NCI-H2196 (cell line): ENCODE measurements around the gene CRTC3.
"Not testable (repeated sequence)": the region's sequence is repeated elsewhere in the genome, so short reads cannot be mapped to it uniquely, and the experiment has no call there.

Source experiments
- DNase-seq: peaks from one replicate; lab custom pipeline; 2025; ENCODE audit not compliant: unreplicated experiment; lab: John Stamatoyannopoulos, UW

The CRTC3 gene

GRCh38 chr15:90645873-90646575 lies 116.3 kb downstream of the CRTC3 start:
- no peak for DNase-seq

- DNase-seq, result no peak
These were observed 117.1 kb downstream of the CRTC3 start for GRCh38 chr15:90646662-90647305.

GRCh38 chr15:90647326-90647725 lies 117.6 kb downstream of the CRTC3 start:
- DNase-seq, result no peak

GRCh38 chr15:90648137-90649070 lies 118.7 kb downstream of the CRTC3 start:
- DNase-seq, result peak; percentile 62

GRCh38 chr15:90650117-90650955 lies 120.6 kb downstream of the CRTC3 start:
- no peak for DNase-seq

- no peak for DNase-seq
These were observed 121.4 kb downstream of the CRTC3 start for GRCh38 chr15:90650956-90651689.

GRCh38 chr15:90654233-90655136 lies 124.8 kb downstream of the CRTC3 start:
- no peak for DNase-seq

GRCh38 chr15:90657520-90658172 lies 127.9 kb downstream of the CRTC3 start:
- not testable (repeated sequence) for DNase-seq

- no peak for DNase-seq
These were observed 129.8 kb downstream of the CRTC3 start for GRCh38 chr15:90659481-90659880.

GRCh38 chr15:90660195-90660998 lies 130.7 kb downstream of the CRTC3 start:
- no peak for DNase-seq

GRCh38 chr15:90660999-90661330 lies 131.2 kb downstream of the CRTC3 start:
- DNase-seq, result not testable (repeated sequence)

- not testable (repeated sequence) for DNase-seq
These were observed 134.3 kb downstream of the CRTC3 start for GRCh38 chr15:90664081-90664461.

GRCh38 chr15:90664650-90665287 lies 135.0 kb downstream of the CRTC3 start:
- DNase-seq, result no peak

GRCh38 chr15:90665288-90666134 lies 135.8 kb downstream of the CRTC3 start:
- DNase-seq, result peak; percentile 11

GRCh38 chr15:90666135-90666909 lies 136.6 kb downstream of the CRTC3 start:
- no peak for DNase-seq
